C4-2B (cell line): ENCODE measurements around the gene SDE2.

Experiments used
- H3K27ac ChIP-seq: fragments of 450-650 bp; 2 replicates; pipeline ENCODE4 v1.5.1; 2017
- ZFX ChIP-seq: fragments of 450-650 bp; IDR thresholded peaks from 2 replicates; pipeline ENCODE4 v1.6.1; 2017
- TF ChIP-seq, protein P1 (sequence below): fragments of 450-650 bp; conservative IDR thresholded peaks from 2 replicates; pipeline ENCODE4 v1.5.1; 2017; ENCODE audit warnings: mild to moderate bottlenecking

The SDE2 gene

DNA sequence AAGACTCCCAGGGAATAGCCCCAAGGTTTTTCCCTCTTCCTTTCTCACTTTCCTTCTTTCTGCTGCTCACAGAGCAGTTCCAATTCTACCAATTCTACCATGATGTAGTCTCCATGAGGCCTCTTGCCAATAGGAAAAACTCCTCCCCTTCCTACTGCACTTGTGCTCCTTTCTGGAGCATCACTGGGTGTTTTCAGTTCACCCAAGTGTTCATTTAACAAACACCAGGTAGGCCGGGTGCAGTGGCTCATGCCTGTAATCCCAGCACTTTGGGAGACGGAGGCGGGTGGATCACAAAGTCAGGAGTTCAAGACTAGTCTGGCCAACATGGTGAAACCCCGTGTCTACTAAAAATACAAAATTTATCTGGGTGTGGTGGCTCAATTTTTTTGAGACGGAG is 36.8 kb upstream of the SDE2 start:
- H3K27ac ChIP-seq: no peak overlapping the region
- TF ChIP-seq, protein P1, sequence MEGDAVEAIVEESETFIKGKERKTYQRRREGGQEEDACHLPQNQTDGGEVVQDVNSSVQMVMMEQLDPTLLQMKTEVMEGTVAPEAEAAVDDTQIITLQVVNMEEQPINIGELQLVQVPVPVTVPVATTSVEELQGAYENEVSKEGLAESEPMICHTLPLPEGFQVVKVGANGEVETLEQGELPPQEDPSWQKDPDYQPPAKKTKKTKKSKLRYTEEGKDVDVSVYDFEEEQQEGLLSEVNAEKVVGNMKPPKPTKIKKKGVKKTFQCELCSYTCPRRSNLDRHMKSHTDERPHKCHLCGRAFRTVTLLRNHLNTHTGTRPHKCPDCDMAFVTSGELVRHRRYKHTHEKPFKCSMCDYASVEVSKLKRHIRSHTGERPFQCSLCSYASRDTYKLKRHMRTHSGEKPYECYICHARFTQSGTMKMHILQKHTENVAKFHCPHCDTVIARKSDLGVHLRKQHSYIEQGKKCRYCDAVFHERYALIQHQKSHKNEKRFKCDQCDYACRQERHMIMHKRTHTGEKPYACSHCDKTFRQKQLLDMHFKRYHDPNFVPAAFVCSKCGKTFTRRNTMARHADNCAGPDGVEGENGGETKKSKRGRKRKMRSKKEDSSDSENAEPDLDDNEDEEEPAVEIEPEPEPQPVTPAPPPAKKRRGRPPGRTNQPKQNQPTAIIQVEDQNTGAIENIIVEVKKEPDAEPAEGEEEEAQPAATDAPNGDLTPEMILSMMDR: no peak
- TF ChIP-seq ZFX: no peak

DNA sequence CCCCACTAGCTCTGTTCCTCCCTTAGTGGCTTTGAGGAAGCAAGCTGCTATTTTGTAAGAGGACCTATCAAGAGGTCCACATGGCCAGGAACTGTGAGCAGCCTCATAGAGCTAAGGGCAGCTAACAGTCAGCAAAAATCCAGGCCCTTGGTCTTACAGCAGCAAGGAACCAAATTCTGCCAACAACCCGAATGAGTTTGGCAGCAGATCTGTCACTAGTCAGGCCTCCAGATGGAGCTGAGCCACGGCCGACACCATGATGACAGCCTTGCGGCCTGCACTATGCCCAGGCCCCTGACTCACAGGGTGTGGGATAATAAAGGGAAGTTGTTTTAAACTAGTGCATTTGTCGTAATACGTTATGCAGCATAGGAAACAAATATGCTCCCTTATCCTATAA is 35.3 kb upstream of the SDE2 start:
- TF ChIP-seq ZFX: no peak
- TF ChIP-seq, protein P1: no peak
- H3K27ac ChIP-seq: no peak overlapping the region

DNA sequence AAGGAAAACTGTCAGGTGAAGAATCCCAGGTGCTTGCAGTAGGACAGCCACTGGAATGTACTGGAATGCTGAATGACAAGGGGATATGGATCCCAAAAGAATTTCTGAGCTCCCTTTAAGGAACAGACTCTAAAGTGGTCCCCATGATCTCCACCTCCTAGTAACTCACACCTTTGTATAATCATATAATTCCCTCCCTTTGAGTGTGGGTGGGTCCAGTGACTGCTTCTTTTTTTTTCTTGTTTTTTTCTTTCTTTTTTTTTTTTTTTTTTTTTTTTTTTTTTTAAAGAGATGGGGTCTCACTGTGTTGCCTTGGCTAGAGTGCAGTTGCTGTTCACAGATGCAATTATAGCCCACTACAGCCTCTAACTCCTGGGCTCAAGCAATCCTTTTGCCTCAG is 34.8 kb upstream of the SDE2 start:
- TF ChIP-seq, protein P1: no peak
- TF ChIP-seq ZFX: no peak
- H3K27ac ChIP-seq: no peak overlapping the region

DNA sequence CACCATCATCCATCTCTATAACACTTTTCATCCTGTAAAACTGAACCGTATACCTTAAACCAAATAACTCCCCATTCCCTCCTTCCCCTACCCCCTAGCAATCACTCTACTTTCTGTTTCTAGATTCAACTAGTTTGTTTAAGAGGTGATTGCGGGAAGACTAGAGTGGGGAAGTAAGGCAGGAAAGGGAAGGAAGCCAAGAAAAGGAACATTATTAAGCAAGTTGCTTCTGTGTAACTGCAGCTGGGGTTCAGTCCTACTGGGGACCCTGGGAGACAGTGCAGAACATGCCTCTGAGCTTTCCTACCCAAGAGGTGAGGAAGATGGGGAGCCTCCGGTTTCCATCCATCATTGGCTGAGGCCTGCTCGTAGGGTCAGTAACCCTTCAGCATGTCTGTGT is 34.4 kb upstream of the SDE2 start:
- no peak for TF ChIP-seq ZFX
- TF ChIP-seq, protein P1: no peak
- no peak overlapping the region for H3K27ac ChIP-seq

- H3K27ac ChIP-seq: no peak overlapping the region
- TF ChIP-seq ZFX: no peak
- TF ChIP-seq, protein P1: no peak
Observed at GRCh38 chr1:226029568-226030225, 30.6 kb upstream of the SDE2 start.

GRCh38 chr1:226029093-226029496 is 30.0 kb upstream of the SDE2 start:
- H3K27ac ChIP-seq: no peak overlapping the region
- TF ChIP-seq, protein P1: no peak
- no peak for TF ChIP-seq ZFX

- TF ChIP-seq ZFX: no peak
- TF ChIP-seq, protein P1: no peak
- H3K27ac ChIP-seq: peak overlapping the region; percentile 19; the same call in 1 of the 2 replicates
Observed at GRCh38 chr1:226027538-226028217, 28.5 kb upstream of the SDE2 start.
